ENCODE measurements around the gene ARHGAP45. TPM values are rescaled to one million over a fixed set of nuclear protein-coding genes. Genes with fewer than 3 reads are reported as not detected.
A peak's percentile ranks its signal among the peaks of the same experiment; 100 is the strongest.

Gene ARHGAP45
- total RNA-seq, 1 donor from 2014 or later, result 312 TPM

GRCh38 chr19:1119475-1120217 lies 52.7 kb downstream of the ARHGAP45 start:
- H3K4me1 Mint-ChIP-seq, result no peaks in the 10 kb centered on the region
- peaks cover 63% of the 10 kb centered on the region for H3K36me3 Mint-ChIP-seq (ENCODE audit: low read depth)
- no peaks in the 10 kb centered on the region for H3K27me3 Mint-ChIP-seq
- DNase-seq, result no peak
- no peak overlapping the region for H3K4me3 Mint-ChIP-seq
- ATAC-seq (ENCODE audit: low read depth), result no peak
- ChIA-PET CTCF (no interaction called here), POLR2A (no interaction called here)
- intact Hi-C loops (cut with micrococcal nuclease), result no loop called here
- H3K27ac Mint-ChIP-seq, result no peak overlapping the region
- TF ChIP-seq CTCF (IDR thresholded peaks at IDR 0.05), result no peak
- no peaks in the 10 kb centered on the region for H3K9me3 Mint-ChIP-seq

- peaks cover 4% of the 10 kb centered on the region for H3K4me1 Mint-ChIP-seq
- peak overlapping the region; percentile 12 for H3K27ac Mint-ChIP-seq
- TF ChIP-seq CTCF (IDR thresholded peaks at IDR 0.05), result no peak
- H3K36me3 Mint-ChIP-seq (ENCODE audit: low read depth), result peaks cover 66% of the 10 kb centered on the region
- no peaks in the 10 kb centered on the region for H3K9me3 Mint-ChIP-seq
- H3K27me3 Mint-ChIP-seq, result no peaks in the 10 kb centered on the region
- ChIA-PET POLR2A (interaction anchor here (2.5 kb wide), 1 partner anchor 9 kb away, joined by 9 read pairs; no protein-coding TSS in a partner anchor), CTCF (no interaction called here)
- ATAC-seq (ENCODE audit: low read depth), result no peak
- DNase-seq, result no peak
- H3K4me3 Mint-ChIP-seq, result no peak overlapping the region
- intact Hi-C loops (cut with micrococcal nuclease), result no loop called here
These were observed 54.4 kb downstream of the ARHGAP45 start for GRCh38 chr19:1121395-1121794.

GRCh38 chr19:1122021-1122971 lies 55.3 kb downstream of the ARHGAP45 start:
- intact Hi-C loops (cut with micrococcal nuclease), result no loop called here
- POLR2A ChIA-PET, result interaction anchor here (0.6 to 2.5 kb wide), 3 partner anchors 8 to 41 kb away, joined by 3 to 9 read pairs (median 7); no protein-coding TSS in a partner anchor
- Mint-ChIP-seq H3K27me3 (no peaks in the 10 kb centered on the region), H3K36me3 (ENCODE audit: low read depth) (peaks cover 68% of the 10 kb centered on the region), H3K4me3 (no peak overlapping the region), H3K4me1 (peaks cover 4% of the 10 kb centered on the region), H3K9me3 (no peaks in the 10 kb centered on the region), H3K27ac (peak overlapping the region; percentile 12)
- CTCF ChIA-PET, result interaction anchor here (2.0 kb wide), 1 partner anchor 9 kb away, joined by 8 read pairs; no protein-coding TSS in a partner anchor
- no peak for TF ChIP-seq CTCF (IDR thresholded peaks at IDR 0.05)
- ATAC-seq (ENCODE audit: low read depth), result no peak
- no peak for DNase-seq

GRCh38 chr19:1122972-1123363 lies 56.0 kb downstream of the ARHGAP45 start:
- POLR2A ChIA-PET, result interaction anchor here (1.0 to 2.5 kb wide), 3 partner anchors 8 to 41 kb away, joined by 3 to 9 read pairs (median 3); no protein-coding TSS in a partner anchor
- no peaks in the 10 kb centered on the region for H3K27me3 Mint-ChIP-seq
- DNase-seq (no peak), ATAC-seq (ENCODE audit: low read depth) (peak; percentile 81)
- CTCF ChIA-PET, result interaction anchor here (2.0 kb wide), 1 partner anchor 9 kb away, joined by 8 read pairs; no protein-coding TSS in a partner anchor
- no peak for TF ChIP-seq CTCF (IDR thresholded peaks at IDR 0.05)
- peaks cover 5% of the 10 kb centered on the region for H3K4me1 Mint-ChIP-seq
- no peak overlapping the region for H3K4me3 Mint-ChIP-seq
- intact Hi-C loops (cut with micrococcal nuclease), result no loop called here
- peaks cover 68% of the 10 kb centered on the region for H3K36me3 Mint-ChIP-seq (ENCODE audit: low read depth)
- no peak overlapping the region for H3K27ac Mint-ChIP-seq
- H3K9me3 Mint-ChIP-seq, result no peaks in the 10 kb centered on the region

All from activated B cell treated with CpG ODN at 0.5 μM for 24 hours (primary cell).